ENCODE data around the gene DACH1. TPM values are rescaled to one million over a fixed set of nuclear protein-coding genes. Genes with fewer than 3 reads are reported as not detected.

Gene DACH1
- total RNA-seq, 4 donors from 2014 or later: 0.38 to 5.8 (median 2.5) TPM

GRCh38 chr13:71514900-71515743 is 351.9 kb downstream of the DACH1 start:
- WGBS, 2 donors: 78% methylated on average over 3 of the region's 3 CpGs
- no peak for DNase-seq (ENCODE audit: low spot score in 2 of 2)
- TF ChIP-seq CTCF (IDR thresholded peaks at IDR 0.05) (no peak), POLR2A (IDR thresholded peaks at IDR 0.05) (no peak)
- H3K4me3 ChIP-seq (ENCODE audit: low read depth, poor library complexity, severe bottlenecking): no peak overlapping the region
- intact Hi-C loops (cut with DNase I; ENCODE audit: low total_unique reads): no loop called here

DNA sequence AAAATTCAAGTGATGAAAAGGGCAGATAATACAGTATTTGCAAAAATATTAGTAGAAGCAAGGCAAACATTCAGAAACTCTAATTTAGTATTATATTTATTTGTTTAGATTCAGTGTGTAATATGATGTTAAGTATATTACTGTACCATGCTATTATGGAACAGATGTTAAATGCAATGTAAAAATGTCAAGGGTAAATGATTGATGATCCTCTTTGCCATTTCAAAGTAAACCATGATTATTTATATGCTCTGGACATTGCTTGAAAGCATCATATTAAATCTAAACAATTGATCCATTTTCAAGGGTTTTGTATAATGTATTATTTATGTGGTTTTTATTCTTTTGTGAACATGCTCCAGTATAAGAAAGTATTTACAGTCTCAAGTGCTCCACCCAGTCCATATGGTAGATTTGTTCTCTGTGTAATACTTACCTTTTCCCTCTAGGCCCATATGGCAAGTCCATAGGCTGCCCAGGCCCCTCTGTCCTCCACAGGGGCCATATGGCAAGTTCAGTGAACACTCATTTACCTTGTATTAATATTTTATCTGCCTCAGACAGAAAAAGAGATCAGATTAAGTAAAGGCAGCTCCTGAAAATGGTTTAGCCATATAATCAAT is 353.5 kb downstream of the DACH1 start:
- no peak for TF ChIP-seq POLR2A (IDR thresholded peaks at IDR 0.05)
- no peak for TF ChIP-seq CTCF (IDR thresholded peaks at IDR 0.05)
- DNase-seq (ENCODE audit: low spot score in 2 of 2): no peak
- intact Hi-C loops (cut with DNase I; ENCODE audit: low total_unique reads): no loop called here

GRCh38 chr13:71503781-71504180 is 363.2 kb downstream of the DACH1 start:
- intact Hi-C loops (cut with DNase I; ENCODE audit: low total_unique reads): no loop called here
- TF ChIP-seq CTCF (IDR thresholded peaks at IDR 0.05): no peak
- TF ChIP-seq POLR2A (IDR thresholded peaks at IDR 0.05): no peak
- no peak for DNase-seq (ENCODE audit: low spot score in 2 of 2)
- H3K4me3 ChIP-seq (ENCODE audit: low read depth, poor library complexity, severe bottlenecking): no peak overlapping the region
- 80 to 81% methylated on average over 3 of the region's 3 CpGs for WGBS, 2 donors

More for the DNA sequence above, 353.5 kb downstream of the DACH1 start:
- no peak overlapping the region for H3K4me3 ChIP-seq (ENCODE audit: low read depth, poor library complexity, severe bottlenecking)

DNA sequence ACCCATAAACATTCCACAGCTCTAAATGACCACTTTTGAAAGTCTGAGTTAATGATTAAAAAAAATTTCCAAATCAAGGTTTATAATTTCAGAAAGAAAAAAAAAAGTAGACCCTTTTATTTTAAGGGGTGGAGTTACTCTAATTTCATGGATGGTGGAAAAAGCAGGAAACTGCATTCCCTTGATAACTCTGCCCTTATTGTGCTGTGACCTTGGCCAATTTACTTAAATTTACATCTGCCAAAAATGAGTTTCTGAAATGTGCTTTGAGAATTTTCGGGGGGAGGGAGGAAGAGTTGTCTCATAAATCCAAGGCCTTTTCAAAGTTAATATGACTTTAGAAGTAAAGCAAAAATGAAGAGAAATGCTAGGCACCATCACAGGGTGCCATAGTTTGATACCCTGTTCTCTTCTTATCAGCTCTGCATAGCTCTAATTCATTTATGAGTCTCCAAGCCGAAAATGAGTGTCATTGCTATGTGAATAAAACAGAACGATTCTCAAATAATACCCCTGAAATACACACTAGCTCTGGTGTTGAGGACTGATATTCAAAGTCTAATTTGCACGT is 367.0 kb downstream of the DACH1 start:
- no peak overlapping the region for H3K4me3 ChIP-seq (ENCODE audit: low read depth, poor library complexity, severe bottlenecking)
- TF ChIP-seq CTCF (IDR thresholded peaks at IDR 0.05) (no peak), POLR2A (IDR thresholded peaks at IDR 0.05) (no peak)
- 75 to 81% methylated on average over 4 of the region's 4 CpGs for WGBS, 2 donors
- no peak for DNase-seq (ENCODE audit: low spot score in 2 of 2)
- intact Hi-C loops (cut with DNase I; ENCODE audit: low total_unique reads): no loop called here

DNA sequence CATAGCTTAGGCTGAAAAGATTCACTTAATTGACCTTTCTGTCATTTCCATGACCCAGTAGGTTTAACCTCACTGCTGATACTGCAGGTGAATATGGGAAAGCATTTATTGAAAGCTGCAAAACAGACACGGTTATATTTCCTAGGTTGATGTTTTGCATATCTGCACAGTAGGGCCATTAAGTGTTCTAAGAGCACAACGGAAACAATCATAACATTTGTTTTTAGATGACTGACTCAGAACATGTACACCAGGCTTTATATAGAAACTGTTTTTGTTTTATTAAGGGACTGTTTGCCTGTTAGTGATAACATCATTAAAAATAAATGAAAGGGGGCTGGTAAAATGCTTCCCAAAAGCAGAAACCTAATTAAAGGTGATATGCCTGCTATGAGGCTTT is 367.8 kb downstream of the DACH1 start:
- 61 to 65% methylated on average over 2 of the region's 2 CpGs for WGBS, 2 donors
- DNase-seq (ENCODE audit: low spot score in 2 of 2): no peak

More for the DNA sequence above, 367.8 kb downstream of the DACH1 start:
- no peak for TF ChIP-seq CTCF (IDR thresholded peaks at IDR 0.05)
- no peak for TF ChIP-seq POLR2A (IDR thresholded peaks at IDR 0.05)
- H3K4me3 ChIP-seq (ENCODE audit: low read depth, poor library complexity, severe bottlenecking): no peak overlapping the region
- intact Hi-C loops (cut with DNase I; ENCODE audit: low total_unique reads): no loop called here

All from lower leg skin (tissue), 4 donors.